ENCODE data around the gene HNRNPK. TPM values are rescaled to one million over a fixed set of nuclear protein-coding genes. Genes with fewer than 3 reads are reported as not detected.

The HNRNPK gene
- total and polyA plus RNA-seq, 2 of the 13 experiments (the other 11 are each of a cell fraction or from before 2014, with no cell fraction given): 321 to 712 TPM

DNA sequence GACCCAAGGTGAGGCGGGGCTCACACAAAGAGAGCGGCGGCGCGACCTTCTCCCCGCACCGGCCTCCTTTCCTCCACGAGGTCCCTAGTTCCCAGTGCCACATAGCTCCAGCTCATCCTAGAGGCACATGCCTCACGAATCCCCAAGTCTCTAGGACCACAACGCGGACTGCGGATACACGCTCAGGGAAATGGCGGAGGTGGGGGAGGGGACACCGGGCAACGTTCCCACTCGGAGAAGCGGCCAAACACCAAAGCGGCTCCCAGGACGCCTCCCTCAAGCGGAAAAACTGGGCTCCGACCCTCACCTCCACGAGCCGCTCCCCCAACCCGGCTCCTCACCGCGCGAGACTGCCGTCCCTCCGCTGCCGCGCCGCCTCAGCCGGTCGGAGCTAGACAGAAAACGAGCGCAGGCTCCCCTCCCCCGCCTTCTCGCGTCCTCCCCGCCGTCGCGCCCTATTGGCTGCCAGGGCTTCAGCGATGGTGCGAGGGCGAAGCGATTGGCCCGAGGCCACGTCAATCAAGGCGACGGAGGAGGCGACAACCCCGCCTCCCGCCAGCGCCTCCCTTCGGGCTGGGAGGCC, at the start of gene HNRNPK (continued):
- TF ChIP-seq ZNF503 (CRISPR knock-in tag; IDR thresholded peaks at IDR 0.05): no peak; the same call in 1 of the 2 replicates
- no peak for TF ChIP-seq BCL3 (CRISPR knock-in tag; IDR thresholded peaks at IDR 0.05)
- TF ChIP-seq TEAD2 (CRISPR knock-in tag; IDR thresholded peaks at IDR 0.05): no peak
- TF ChIP-seq ATAD3A (CRISPR knock-in tag; IDR thresholded peaks at IDR 0.05): no peak
- TF ChIP-seq RAD21 (CRISPR knock-in tag; IDR thresholded peaks at IDR 0.05): no peak; the same call in 1 of the 2 replicates
- TF ChIP-seq, protein P1, sequence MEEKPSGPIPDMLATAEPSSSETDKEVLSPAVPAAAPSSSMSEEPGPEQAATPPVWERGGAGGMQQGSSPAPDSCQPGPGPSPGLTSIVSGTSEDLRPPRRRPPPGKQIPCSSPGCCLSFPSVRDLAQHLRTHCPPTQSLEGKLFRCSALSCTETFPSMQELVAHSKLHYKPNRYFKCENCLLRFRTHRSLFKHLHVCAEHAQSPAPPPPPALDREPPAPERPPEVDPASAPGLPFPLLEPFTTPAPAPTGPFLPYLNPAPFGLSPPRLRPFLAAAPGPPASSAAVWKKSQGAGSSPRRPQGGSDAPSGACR (CRISPR knock-in tag; IDR thresholded peaks at IDR 0.05): peak; percentile 87
- TF ChIP-seq ZNF121 (CRISPR knock-in tag; IDR thresholded peaks at IDR 0.05): no peak
- no peak for TF ChIP-seq ZNF614 (CRISPR knock-in tag; IDR thresholded peaks at IDR 0.05; ENCODE audit: borderline replicate concordance)
- TF ChIP-seq CENPT (CRISPR knock-in tag; IDR thresholded peaks at IDR 0.05; ENCODE audit: low read depth): no peak
- TF ChIP-seq ZNF20 (CRISPR knock-in tag; IDR thresholded peaks at IDR 0.05): no peak
- TF ChIP-seq, protein P2, sequence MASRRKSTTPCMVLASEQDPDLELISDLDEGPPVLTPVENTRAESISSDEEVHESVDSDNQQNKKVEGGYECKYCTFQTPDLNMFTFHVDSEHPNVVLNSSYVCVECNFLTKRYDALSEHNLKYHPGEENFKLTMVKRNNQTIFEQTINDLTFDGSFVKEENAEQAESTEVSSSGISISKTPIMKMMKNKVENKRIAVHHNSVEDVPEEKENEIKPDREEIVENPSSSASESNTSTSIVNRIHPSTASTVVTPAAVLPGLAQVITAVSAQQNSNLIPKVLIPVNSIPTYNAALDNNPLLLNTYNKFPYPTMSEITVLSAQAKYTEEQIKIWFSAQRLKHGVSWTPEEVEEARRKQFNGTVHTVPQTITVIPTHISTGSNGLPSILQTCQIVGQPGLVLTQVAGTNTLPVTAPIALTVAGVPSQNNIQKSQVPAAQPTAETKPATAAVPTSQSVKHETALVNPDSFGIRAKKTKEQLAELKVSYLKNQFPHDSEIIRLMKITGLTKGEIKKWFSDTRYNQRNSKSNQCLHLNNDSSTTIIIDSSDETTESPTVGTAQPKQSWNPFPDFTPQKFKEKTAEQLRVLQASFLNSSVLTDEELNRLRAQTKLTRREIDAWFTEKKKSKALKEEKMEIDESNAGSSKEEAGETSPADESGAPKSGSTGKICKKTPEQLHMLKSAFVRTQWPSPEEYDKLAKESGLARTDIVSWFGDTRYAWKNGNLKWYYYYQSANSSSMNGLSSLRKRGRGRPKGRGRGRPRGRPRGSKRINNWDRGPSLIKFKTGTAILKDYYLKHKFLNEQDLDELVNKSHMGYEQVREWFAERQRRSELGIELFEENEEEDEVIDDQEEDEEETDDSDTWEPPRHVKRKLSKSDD (CRISPR knock-in tag; IDR thresholded peaks at IDR 0.05; ENCODE audit: low read depth): no peak
- TF ChIP-seq NFYB (CRISPR knock-in tag; IDR thresholded peaks at IDR 0.05): peak; percentile 99
- TF ChIP-seq, protein P3, sequence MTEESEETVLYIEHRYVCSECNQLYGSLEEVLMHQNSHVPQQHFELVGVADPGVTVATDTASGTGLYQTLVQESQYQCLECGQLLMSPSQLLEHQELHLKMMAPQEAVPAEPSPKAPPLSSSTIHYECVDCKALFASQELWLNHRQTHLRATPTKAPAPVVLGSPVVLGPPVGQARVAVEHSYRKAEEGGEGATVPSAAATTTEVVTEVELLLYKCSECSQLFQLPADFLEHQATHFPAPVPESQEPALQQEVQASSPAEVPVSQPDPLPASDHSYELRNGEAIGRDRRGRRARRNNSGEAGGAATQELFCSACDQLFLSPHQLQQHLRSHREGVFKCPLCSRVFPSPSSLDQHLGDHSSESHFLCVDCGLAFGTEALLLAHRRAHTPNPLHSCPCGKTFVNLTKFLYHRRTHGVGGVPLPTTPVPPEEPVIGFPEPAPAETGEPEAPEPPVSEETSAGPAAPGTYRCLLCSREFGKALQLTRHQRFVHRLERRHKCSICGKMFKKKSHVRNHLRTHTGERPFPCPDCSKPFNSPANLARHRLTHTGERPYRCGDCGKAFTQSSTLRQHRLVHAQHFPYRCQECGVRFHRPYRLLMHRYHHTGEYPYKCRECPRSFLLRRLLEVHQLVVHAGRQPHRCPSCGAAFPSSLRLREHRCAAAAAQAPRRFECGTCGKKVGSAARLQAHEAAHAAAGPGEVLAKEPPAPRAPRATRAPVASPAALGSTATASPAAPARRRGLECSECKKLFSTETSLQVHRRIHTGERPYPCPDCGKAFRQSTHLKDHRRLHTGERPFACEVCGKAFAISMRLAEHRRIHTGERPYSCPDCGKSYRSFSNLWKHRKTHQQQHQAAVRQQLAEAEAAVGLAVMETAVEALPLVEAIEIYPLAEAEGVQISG (CRISPR knock-in tag; IDR thresholded peaks at IDR 0.05): no peak; the same call in 1 of the 2 replicates
- TF ChIP-seq, protein P4, sequence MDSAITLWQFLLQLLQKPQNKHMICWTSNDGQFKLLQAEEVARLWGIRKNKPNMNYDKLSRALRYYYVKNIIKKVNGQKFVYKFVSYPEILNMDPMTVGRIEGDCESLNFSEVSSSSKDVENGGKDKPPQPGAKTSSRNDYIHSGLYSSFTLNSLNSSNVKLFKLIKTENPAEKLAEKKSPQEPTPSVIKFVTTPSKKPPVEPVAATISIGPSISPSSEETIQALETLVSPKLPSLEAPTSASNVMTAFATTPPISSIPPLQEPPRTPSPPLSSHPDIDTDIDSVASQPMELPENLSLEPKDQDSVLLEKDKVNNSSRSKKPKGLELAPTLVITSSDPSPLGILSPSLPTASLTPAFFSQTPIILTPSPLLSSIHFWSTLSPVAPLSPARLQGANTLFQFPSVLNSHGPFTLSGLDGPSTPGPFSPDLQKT (CRISPR knock-in tag; IDR thresholded peaks at IDR 0.05; ENCODE audit: borderline replicate concordance): no peak
- TF ChIP-seq HMGA1 (CRISPR knock-in tag; conservative IDR thresholded peaks at IDR 0.05): no peak
- no peak for TF ChIP-seq U2AF1 (optimal IDR thresholded peaks at IDR 0.05; ENCODE audit: low read depth, low read length)
- no peak for TF ChIP-seq SMARCC2 (IDR thresholded peaks at IDR 0.05)
- TF ChIP-seq HNRNPK (IDR thresholded peaks at IDR 0.05; ENCODE audit: low read depth, low read length, poor library complexity, severe bottlenecking): no peak
- TF ChIP-seq KLF11 (CRISPR knock-in tag; IDR thresholded peaks at IDR 0.05): no peak; the same call in 1 of the 2 replicates
- TF ChIP-seq ZNF724P (CRISPR knock-in tag; IDR thresholded peaks at IDR 0.05; ENCODE audit: borderline replicate concordance): no peak

Measured in HepG2 (cell line).